T-cell (primary cell): ENCODE data around the gene GTF2F2. TPM values are rescaled to one million over a fixed set of nuclear protein-coding genes. Genes with fewer than 3 reads are reported as not detected.

Experiments used
- ATAC-seq, 4 experiments: fragments of 200-7000 bp in 3 of 4; fragments of 150-1000 bp in 1 of 4; cut with Tn5 transposase; replicated peaks in 1 of 4; 1 replicate in 3 of 4; 2 replicates in 1 of 4; pipeline ENCODE4 v1.10.0; 2021; ENCODE audit warnings: moderate library complexity in 3 of 4, mild to moderate bottlenecking in 2 of 4, moderate number of reproducible peaks in 1 of 4
- CTCF ChIA-PET, 2 donors: fragments of 300-600 bp; sonication (Branson Sonifier 250); formaldehyde crosslinking; loops; one replicate each; lab custom pipeline; 2022; ENCODE audit warnings: antibody characterized with exemption in 2 of 2; lab: Charles Lee
- POLR2A ChIA-PET, 2 donors: fragments of 300-600 bp; sonication (Branson Sonifier 250); formaldehyde crosslinking; loops; one replicate each; lab custom pipeline; 2022; ENCODE audit warnings: antibody characterized with exemption in 2 of 2; lab: Charles Lee
- DNase-seq, 35 experiments: peaks; one replicate each; pipeline versions ENCODE4 v3.0.0 to v3.0.0-alpha.2; 2013 to 2023
- H3K27ac ChIP-seq: one replicate; pipeline ENCODE4 v1.5.1; 2013; ENCODE audit warnings: low read length
- H3K27me3 ChIP-seq, 2 experiments: replicated peaks in 1 of 2; 1 replicate in 1 of 2; 2 replicates in 1 of 2; pipeline versions ENCODE4 v1.6.1 to v1.7.0; 2013; ENCODE audit warnings: low read length in 1 of 2, mixed read lengths in 1 of 2; ENCODE audit not compliant: control insufficient read depth in 2 of 2, insufficient read depth in 2 of 2; ENCODE audit errors: extremely low read depth in 1 of 2
- H3K36me3 ChIP-seq, 2 donors: 1 replicate in 1 of 2; 2 replicates in 1 of 2; pipeline versions ENCODE4 v1.6.1 to v1.7.0; 2013; ENCODE audit warnings: low read length in 1 of 2; ENCODE audit not compliant: control insufficient read depth in 2 of 2, insufficient read depth in 1 of 2; ENCODE audit errors: extremely low read depth in 1 of 2
- H3K4me1 ChIP-seq, 2 experiments: 1 replicate in 1 of 2; 2 replicates in 1 of 2; pipeline versions ENCODE4 v1.6.1 to v1.7.0; 2013; ENCODE audit warnings: low read length in 2 of 2, mixed read lengths in 1 of 2; ENCODE audit not compliant: insufficient read depth in 2 of 2, control insufficient read depth in 1 of 2; ENCODE audit errors: extremely low read depth in 1 of 2
- H3K4me3 ChIP-seq, 2 donors: 1 replicate in 1 of 2; 2 replicates in 1 of 2; pipeline versions ENCODE4 v1.5.1 to v1.7.0; 2013; ENCODE audit warnings: mild to moderate bottlenecking in 2 of 2, low read length in 1 of 2, moderate library complexity in 1 of 2; ENCODE audit not compliant: control insufficient read depth in 1 of 2; ENCODE audit errors: extremely low read depth in 1 of 2
- H3K9me3 ChIP-seq: 2 replicates; pipeline ENCODE4 v1.7.0; 2013
- H3K27ac Mint-ChIP-seq, 2 donors: one replicate each; pipeline ENCODE4 v1.8.0; 2020 to 2021; ENCODE audit warnings: mild to moderate bottlenecking in 2 of 2, mixed read lengths in 2 of 2
- H3K27me3 Mint-ChIP-seq, 2 donors: one replicate each; pipeline ENCODE4 v1.8.0; 2021 to 2022; ENCODE audit warnings: mixed read lengths in 2 of 2
- H3K36me3 Mint-ChIP-seq: one replicate; pipeline ENCODE4 v1.8.0; 2021; ENCODE audit warnings: mixed read lengths
- H3K4me1 Mint-ChIP-seq, 3 donors: one replicate each; pipeline ENCODE4 v1.8.0; 2020 to 2022; ENCODE audit warnings: mixed read lengths in 3 of 3, mild to moderate bottlenecking in 1 of 3
- H3K4me3 Mint-ChIP-seq, 3 donors: one replicate each; pipeline ENCODE4 v1.8.0; 2020 to 2022; ENCODE audit warnings: mild to moderate bottlenecking in 3 of 3, mixed read lengths in 3 of 3, moderate library complexity in 3 of 3
- H3K9me3 Mint-ChIP-seq, 3 donors: one replicate each; pipeline ENCODE4 v1.8.0; 2020 to 2022; ENCODE audit warnings: mixed read lengths in 3 of 3
- WGBS: methylation state at CpG from one replicate; pipeline ENCODE4 v1.1.5; 2013; ENCODE audit warnings: missing lambda C conversion rate; ENCODE audit not compliant: insufficient coverage; 5-methylcytosine and 5-hydroxymethylcytosine counted together
- total RNA-seq, 35 experiments: library from RNA in 6 of 35; stranded (reverse) in 6 of 35; fragments of 120-200 nt in 1 of 35; gene quantifications; one replicate each; pipeline versions ENCODE4 v1.2.1 to v1.2.4 and lab custom pipeline; 2013 to 2026

GTF2F2 gene
- total RNA-seq, 5 donors from 2014 or later (not counting 1 experiment from before 2014, with no cell fraction given): 12.9 to 17.0 (median 15.6) TPM

DNA sequence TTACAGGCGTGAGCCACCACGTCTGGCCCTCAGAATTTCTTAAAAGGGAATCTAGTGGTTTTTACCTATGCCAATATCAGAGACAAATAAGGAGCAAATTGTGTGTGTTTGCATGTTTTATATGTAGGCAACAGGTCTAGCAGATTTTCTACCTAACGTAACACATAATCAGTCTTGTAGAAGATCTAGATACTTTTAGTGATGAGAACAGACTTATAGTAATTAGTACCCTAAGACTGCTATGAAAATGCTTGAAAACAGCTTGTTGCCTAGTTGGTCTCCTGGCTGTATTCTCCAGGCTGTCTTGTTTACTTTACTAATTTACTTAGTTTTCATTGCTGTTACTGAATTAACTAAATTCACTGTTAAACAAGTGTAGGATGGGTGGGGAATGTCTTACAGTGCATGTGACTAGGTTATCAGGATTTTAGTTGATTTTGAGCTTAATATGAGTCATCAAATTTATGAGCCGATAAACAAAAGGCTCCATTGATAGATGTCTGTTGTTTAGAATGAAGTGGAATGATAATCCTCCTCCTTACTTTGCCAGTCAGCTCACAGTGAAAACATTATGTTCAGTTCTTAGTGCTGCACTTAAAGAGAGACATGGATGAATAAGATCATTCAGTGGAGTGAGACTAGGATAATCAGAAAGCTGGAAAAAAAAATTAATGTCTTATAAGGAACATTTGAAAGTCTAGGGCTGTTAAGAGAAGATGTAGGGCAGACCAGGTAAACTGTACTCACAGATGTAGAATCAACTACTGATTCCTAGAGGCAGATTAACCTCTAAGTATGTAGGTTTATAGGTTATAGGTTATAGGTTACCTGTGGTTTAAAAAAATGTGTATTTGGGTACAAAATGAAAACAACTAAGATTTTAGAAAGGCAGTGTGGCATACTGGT is 22.4 kb downstream of the GTF2F2 start:
- ATAC-seq (no peak), DNase-seq (no peak)
- no peaks in the 10 kb centered on the region for H3K9me3 Mint-ChIP-seq
- CTCF ChIA-PET: no interaction called here
- peaks cover 0 to 23% of the 10 kb centered on the region in 2 donors for H3K36me3 ChIP-seq
- no peaks in the 10 kb centered on the region for H3K9me3 ChIP-seq
- POLR2A ChIA-PET: no interaction called here
- no peaks in the 10 kb centered on the region for H3K27me3 ChIP-seq
- H3K27me3 Mint-ChIP-seq: no peaks in the 10 kb centered on the region
- peaks cover 43% of the 10 kb centered on the region for H3K36me3 Mint-ChIP-seq
- no peak overlapping the region for H3K4me3 Mint-ChIP-seq
- no CpG with 5 or more reads among the region's 4 CpGs for WGBS
- no peak overlapping the region for H3K27ac Mint-ChIP-seq
- H3K4me1 ChIP-seq: peaks cover 0 to 4% of the 10 kb centered on the region in 2 experiments
- peaks cover 28 to 46% (median 30%) of the 10 kb centered on the region in 3 donors for H3K4me1 Mint-ChIP-seq
- no peak overlapping the region for H3K27ac ChIP-seq
- H3K4me3 ChIP-seq: no peak overlapping the region

GRCh38 chr13:45143346-45143751 is 23.0 kb downstream of the GTF2F2 start:
- no peaks in the 10 kb centered on the region for H3K27me3 ChIP-seq
- ChIA-PET POLR2A (interaction anchor here in 1 of 2 donors (0.6 kb wide), 1 partner anchor 366 kb away, joined by 5 read pairs; no protein-coding TSS in a partner anchor), CTCF (no interaction called here)
- ATAC-seq (no peak), DNase-seq (no peak)
- WGBS: 100% methylated on average over 1 of the region's 7 CpGs
- H3K4me3 ChIP-seq: no peak overlapping the region
- no peaks in the 10 kb centered on the region for H3K9me3 Mint-ChIP-seq
- no peaks in the 10 kb centered on the region for H3K9me3 ChIP-seq
- no peaks in the 10 kb centered on the region for H3K27me3 Mint-ChIP-seq
- H3K4me3 Mint-ChIP-seq: no peak overlapping the region
- H3K36me3 Mint-ChIP-seq: peaks cover 37% of the 10 kb centered on the region
- H3K4me1 ChIP-seq: peaks cover 0 to 4% of the 10 kb centered on the region in 2 experiments
- peaks cover 0 to 19% of the 10 kb centered on the region in 2 donors for H3K36me3 ChIP-seq
- peaks cover 31 to 41% (median 33%) of the 10 kb centered on the region in 3 donors for H3K4me1 Mint-ChIP-seq
- H3K27ac Mint-ChIP-seq: no peak overlapping the region
- H3K27ac ChIP-seq: no peak overlapping the region

GRCh38 chr13:45149964-45150363 is 29.7 kb downstream of the GTF2F2 start:
- no peaks in the 10 kb centered on the region for H3K9me3 Mint-ChIP-seq
- Histone ChIP-seq H3K27ac (no peak overlapping the region), H3K36me3 (peaks cover 0 to 8% of the 10 kb centered on the region in 2 donors), H3K9me3 (no peaks in the 10 kb centered on the region), H3K4me3 (no peak overlapping the region), H3K27me3 (no peaks in the 10 kb centered on the region), H3K4me1 (peaks cover 0 to 4% of the 10 kb centered on the region in 2 experiments)
- ChIA-PET CTCF (interaction anchor here in 1 of 2 donors (0.5 kb wide), 1 partner anchor 124 kb away, joined by 5 read pairs; no protein-coding TSS in a partner anchor), POLR2A (interaction anchor here (0.5 to 0.8 kb wide), 2 partner anchors 13 to 47 kb away, joined by 3 to 4 read pairs; no protein-coding TSS in a partner anchor)
- no peak overlapping the region for H3K4me3 Mint-ChIP-seq
- H3K27me3 Mint-ChIP-seq: no peaks in the 10 kb centered on the region
- ATAC-seq (no peak), DNase-seq (no peak)
- peaks cover 17 to 24% (median 23%) of the 10 kb centered on the region in 3 donors for H3K4me1 Mint-ChIP-seq
- no peak overlapping the region for H3K27ac Mint-ChIP-seq
- peaks cover 27% of the 10 kb centered on the region for H3K36me3 Mint-ChIP-seq
- no CpG with 5 or more reads among the region's 1 CpG for WGBS

GRCh38 chr13:45156565-45157361 is 36.5 kb downstream of the GTF2F2 start:
- ChIA-PET POLR2A (interaction anchor here in 1 of 2 donors (0.6 kb wide), 1 partner anchor 13 kb away, joined by 9 read pairs; no protein-coding TSS in a partner anchor), CTCF (interaction anchor here in 1 of 2 donors (0.6 kb wide), 1 partner anchor 217 kb away, joined by 3 read pairs; no protein-coding TSS in a partner anchor)
- no peaks in the 10 kb centered on the region for H3K9me3 Mint-ChIP-seq
- H3K27ac Mint-ChIP-seq: no peak overlapping the region
- DNase-seq (no peak), ATAC-seq (no peak)
- H3K27me3 Mint-ChIP-seq: no peaks in the 10 kb centered on the region
- no peaks in the 10 kb centered on the region for H3K4me1 Mint-ChIP-seq
- Histone ChIP-seq H3K27ac (no peak overlapping the region), H3K27me3 (no peaks in the 10 kb centered on the region), H3K4me3 (no peak overlapping the region), H3K36me3 (peaks cover 6 to 15% of the 10 kb centered on the region in 2 donors), H3K4me1 (no peaks in the 10 kb centered on the region), H3K9me3 (no peaks in the 10 kb centered on the region)
- H3K4me3 Mint-ChIP-seq: no peak overlapping the region
- 93% methylated on average over 6 of the region's 7 CpGs for WGBS
- H3K36me3 Mint-ChIP-seq: peaks cover 62% of the 10 kb centered on the region

DNA sequence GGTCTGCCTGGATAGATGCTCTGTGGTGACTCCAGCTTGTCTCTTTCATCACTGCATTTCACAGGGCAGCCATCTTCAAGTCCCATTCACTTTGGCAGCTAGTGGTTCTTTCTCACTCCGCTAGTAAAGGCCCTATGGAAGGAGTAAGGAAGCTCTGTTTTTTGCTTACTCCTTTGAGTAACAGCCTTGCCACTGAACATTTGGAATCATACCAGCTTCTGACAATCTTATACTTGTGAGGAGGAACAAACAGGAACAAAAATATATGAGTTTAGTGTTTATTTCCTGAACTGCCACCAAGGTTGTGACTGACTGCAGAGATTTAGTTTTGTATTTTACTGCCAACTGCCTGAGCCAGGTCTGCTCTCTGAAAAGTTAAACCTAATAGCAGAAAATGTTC is 41.9 kb downstream of the GTF2F2 start:
- no CpG with 5 or more reads among the region's 1 CpG for WGBS
- no peaks in the 10 kb centered on the region for H3K4me1 Mint-ChIP-seq
- H3K4me3 ChIP-seq: no peak overlapping the region
- H3K9me3 ChIP-seq: no peaks in the 10 kb centered on the region
- DNase-seq: no peak
- H3K36me3 ChIP-seq: peaks cover 9 to 11% of the 10 kb centered on the region in 2 donors
- H3K4me3 Mint-ChIP-seq: no peak overlapping the region
- POLR2A ChIA-PET: no interaction called here
- H3K4me1 ChIP-seq: no peaks in the 10 kb centered on the region
- CTCF ChIA-PET: interaction anchor here in 1 of 2 donors (0.6 kb wide), 1 partner anchor 31 kb away, joined by 4 read pairs; no protein-coding TSS in a partner anchor
- peaks cover 42% of the 10 kb centered on the region for H3K36me3 Mint-ChIP-seq
- no peak overlapping the region for H3K27ac ChIP-seq
- no peaks in the 10 kb centered on the region for H3K9me3 Mint-ChIP-seq
- H3K27me3 Mint-ChIP-seq: no peaks in the 10 kb centered on the region
- ATAC-seq: no peak
- no peaks in the 10 kb centered on the region for H3K27me3 ChIP-seq
- H3K27ac Mint-ChIP-seq: no peak overlapping the region

DNA sequence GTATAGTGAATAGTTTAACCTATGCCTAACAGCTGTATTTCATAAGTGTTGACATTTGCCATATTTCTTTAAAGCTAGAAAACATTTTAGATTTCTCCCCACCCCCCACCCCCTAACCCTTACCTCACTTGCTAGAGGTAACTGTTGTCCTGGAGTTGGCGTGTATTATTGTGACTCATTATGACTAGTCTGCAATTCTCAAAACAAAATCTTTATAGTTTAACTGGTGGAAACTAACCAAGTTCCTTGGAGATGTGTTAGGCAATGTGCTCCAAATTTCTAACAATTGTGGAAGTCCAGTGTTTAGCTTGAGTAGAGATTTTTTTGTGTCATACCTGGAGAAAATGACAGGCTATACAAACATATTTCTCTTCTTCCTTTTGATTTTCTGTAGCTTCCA is 42.5 kb downstream of the GTF2F2 start:
- H3K36me3 Mint-ChIP-seq: peaks cover 41% of the 10 kb centered on the region
- no peaks in the 10 kb centered on the region for H3K4me1 Mint-ChIP-seq
- peaks cover 5 to 11% of the 10 kb centered on the region in 2 donors for H3K36me3 ChIP-seq
- H3K27ac Mint-ChIP-seq: no peak overlapping the region
- H3K27me3 Mint-ChIP-seq: no peaks in the 10 kb centered on the region
- ChIA-PET POLR2A (no interaction called here), CTCF (interaction anchor here (0.6 kb wide), 2 partner anchors 122 to 277 kb away, joined by 3 to 4 read pairs; no protein-coding TSS in a partner anchor)
- H3K27ac ChIP-seq: no peak overlapping the region
- DNase-seq (no peak), ATAC-seq (no peak)
- H3K4me1 ChIP-seq: no peaks in the 10 kb centered on the region
- no CpG with 5 or more reads among the region's 1 CpG for WGBS
- no peaks in the 10 kb centered on the region for H3K9me3 ChIP-seq
- H3K27me3 ChIP-seq: no peaks in the 10 kb centered on the region
- H3K4me3 ChIP-seq: no peak overlapping the region
- no peak overlapping the region for H3K4me3 Mint-ChIP-seq
- no peaks in the 10 kb centered on the region for H3K9me3 Mint-ChIP-seq
